ENCODE measurements around the gene ANKRD11.

The ANKRD11 gene

DNA sequence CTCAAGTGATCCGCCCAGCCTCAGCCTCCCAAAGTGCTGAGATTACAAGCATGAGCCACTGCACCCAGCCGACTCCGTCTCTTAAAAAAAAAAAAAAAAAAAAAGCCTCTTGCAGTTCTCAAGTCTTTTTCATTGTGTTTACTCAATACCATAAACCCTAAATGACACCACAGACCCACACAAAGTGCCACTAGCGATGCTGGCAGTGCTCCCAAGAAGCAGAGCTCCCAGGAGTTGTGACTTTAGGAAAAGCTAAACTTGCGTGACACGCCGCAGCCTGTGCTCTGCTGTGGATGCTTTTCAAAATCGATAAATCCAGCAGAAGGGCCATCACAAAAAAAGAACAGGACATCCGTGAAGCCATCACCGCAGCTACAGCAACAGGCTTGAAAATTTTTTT lies 114.7 kb downstream of the ANKRD11 start:
- H3K4me2 ChIP-seq (ENCODE audit: low read length) = no peak overlapping the region
- peaks cover 12% of the 10 kb centered on the region for H3K4me1 ChIP-seq
- H3K9ac ChIP-seq = no peak overlapping the region
- peaks cover 78% of the 10 kb centered on the region for H3K79me2 ChIP-seq
- no peak overlapping the region for H3K4me3 ChIP-seq (ENCODE audit: low read depth, low read length)
- H3K27ac ChIP-seq = no peak overlapping the region
- no peak overlapping the region for H2AFZ ChIP-seq
- H3K9me3 ChIP-seq (ENCODE audit: control insufficient read depth, low read length) = no peaks in the 10 kb centered on the region
- H3K27me3 ChIP-seq (ENCODE audit: control insufficient read depth, insufficient read depth, low read length) = no peaks in the 10 kb centered on the region
- H3K36me3 ChIP-seq (ENCODE audit: control insufficient read depth, insufficient read depth, low read length) = no peaks in the 10 kb centered on the region
- no peak for TF ChIP-seq CTCF (IDR thresholded peaks at IDR 0.05)

- Histone ChIP-seq H3K36me3 (ENCODE audit: control insufficient read depth, insufficient read depth, low read length) (no peaks in the 10 kb centered on the region), H3K79me2 (peaks cover 78% of the 10 kb centered on the region), H3K27me3 (ENCODE audit: control insufficient read depth, insufficient read depth, low read length) (no peaks in the 10 kb centered on the region), H3K9me3 (ENCODE audit: control insufficient read depth, low read length) (no peaks in the 10 kb centered on the region), H3K4me2 (ENCODE audit: low read length) (no peak overlapping the region), H3K4me1 (peaks cover 12% of the 10 kb centered on the region), H2AFZ (no peak overlapping the region), H3K27ac (no peak overlapping the region), H3K9ac (no peak overlapping the region), H3K4me3 (ENCODE audit: low read depth, low read length) (no peak overlapping the region)
- TF ChIP-seq CTCF (IDR thresholded peaks at IDR 0.05) = no peak
These were observed 115.3 kb downstream of the ANKRD11 start for GRCh38 chr16:89375021-89375420.

- no peak overlapping the region for H3K27ac ChIP-seq
- no peaks in the 10 kb centered on the region for H3K9me3 ChIP-seq (ENCODE audit: control insufficient read depth, low read length)
- no peak overlapping the region for H3K4me3 ChIP-seq (ENCODE audit: low read depth, low read length)
- peaks cover 80% of the 10 kb centered on the region for H3K79me2 ChIP-seq
- peaks cover 11% of the 10 kb centered on the region for H3K4me1 ChIP-seq
- H3K36me3 ChIP-seq (ENCODE audit: control insufficient read depth, insufficient read depth, low read length) = no peaks in the 10 kb centered on the region
- H2AFZ ChIP-seq = no peak overlapping the region
- no peak overlapping the region for H3K9ac ChIP-seq
- TF ChIP-seq CTCF (IDR thresholded peaks at IDR 0.05) = no peak
- H3K4me2 ChIP-seq (ENCODE audit: low read length) = no peak overlapping the region
- no peaks in the 10 kb centered on the region for H3K27me3 ChIP-seq (ENCODE audit: control insufficient read depth, insufficient read depth, low read length)
These were observed 115.9 kb downstream of the ANKRD11 start for GRCh38 chr16:89374393-89374960.

- Histone ChIP-seq H3K4me3 (ENCODE audit: low read depth, low read length) (no peak overlapping the region), H3K4me2 (ENCODE audit: low read length) (no peak overlapping the region), H3K27me3 (ENCODE audit: control insufficient read depth, insufficient read depth, low read length) (no peaks in the 10 kb centered on the region), H3K9ac (no peak overlapping the region), H3K9me3 (ENCODE audit: control insufficient read depth, low read length) (no peaks in the 10 kb centered on the region), H3K79me2 (peaks cover 87% of the 10 kb centered on the region), H2AFZ (no peak overlapping the region), H3K27ac (no peak overlapping the region), H3K4me1 (peaks cover 3% of the 10 kb centered on the region), H3K36me3 (ENCODE audit: control insufficient read depth, insufficient read depth, low read length) (no peaks in the 10 kb centered on the region)
- no peak for TF ChIP-seq CTCF (IDR thresholded peaks at IDR 0.05)
These were observed 116.8 kb downstream of the ANKRD11 start for GRCh38 chr16:89373355-89374110.

Data from parathyroid adenoma (tissue), 2 donors.